ENCODE data around the gene CELF2. TPM values are rescaled to one million over a fixed set of nuclear protein-coding genes. Genes with fewer than 3 reads are reported as not detected.

CELF2 gene
- total and polyA plus RNA-seq, 9 of the 15 experiments (the other 6 are each of a cell fraction or from before 2014, with no cell fraction given): 4.0 to 20.3 (median 11.1) TPM

GRCh38 chr10:11215471-11215870, 197.8 kb downstream of the CELF2 start:
- H2AFZ ChIP-seq (ENCODE audit: low read depth, low read length): no peak overlapping the region
- no peaks in the 10 kb centered on the region for H3K27me3 ChIP-seq (ENCODE audit: control insufficient read depth in 2 of 2, insufficient read depth in 2 of 2, low read length in 2 of 2)
- TF ChIP-seq SMARCC2 (IDR thresholded peaks at IDR 0.05; ENCODE audit: low read depth) (no peak), NR1H2 (CRISPR knock-in tag; IDR thresholded peaks at IDR 0.05) (no peak), SMAD4 (CRISPR knock-in tag; conservative IDR thresholded peaks at IDR 0.05) (no peak), TEAD2 (tag; IDR thresholded peaks at IDR 0.05) (no peak), ARID3B (CRISPR knock-in tag; IDR thresholded peaks at IDR 0.05; ENCODE audit: borderline replicate concordance) (no peak), ATF3 (IDR thresholded peaks at IDR 0.05) (no peak), ATF3 (CRISPR knock-in tag; conservative IDR thresholded peaks at IDR 0.05) (no peak)
- no peak overlapping the region for H3K4me3 ChIP-seq
- H3K36me3 ChIP-seq (ENCODE audit: control insufficient read depth, insufficient read depth, low read length): no peaks in the 10 kb centered on the region
- ChIA-PET CTCF (ENCODE audit: low intra/inter-chr PET ratio) (no interaction called here), POLR2A (no interaction called here)
- no peaks in the 10 kb centered on the region for H3K4me1 ChIP-seq (replicated peaks in 1 of 2; ENCODE audit: control insufficient read depth in 2 of 2, insufficient read depth in 2 of 2, low read length in 2 of 2)
- no peaks in the 10 kb centered on the region for H3K9me1 ChIP-seq (ENCODE audit: control insufficient read depth, insufficient read depth, low read length)
- intact Hi-C loops (cut with micrococcal nuclease) (no loop called here), in situ Hi-C loops (cut with MboI) (no loop called here)
- WGBS (ENCODE audit: insufficient coverage, low coverage, missing lambda C conversion rate): 56% methylated on average over 4 of the region's 4 CpGs
- FAIRE-seq (no peak), DNase-seq (ENCODE audit: extremely low read depth in 1 of 4, low spot score in 3 of 4) (no peak), ATAC-seq (no peak)
- H4K20me1 ChIP-seq (replicated peaks; ENCODE audit: control insufficient read depth, insufficient read depth, low read length): no peaks in the 10 kb centered on the region
- H3K9ac ChIP-seq (ENCODE audit: insufficient read depth in 1 of 2, low read depth in 2 of 2, low read length in 2 of 2): no peak overlapping the region
- H3K79me2 ChIP-seq (ENCODE audit: control insufficient read depth, insufficient read depth, low read length): no peaks in the 10 kb centered on the region
- H3K27ac ChIP-seq (ENCODE audit: extremely low read depth, low read depth, low read length): no peak overlapping the region
- H3K4me2 ChIP-seq (ENCODE audit: insufficient read depth, low read length): no peak overlapping the region
- no TSS peak for BruUV-seq (replicated peaks)
- H3K9me3 ChIP-seq (replicated peaks; ENCODE audit: control insufficient read depth, insufficient read depth, low read depth, low read length): no peaks in the 10 kb centered on the region

Measured in K562 (cell line).